Lung (tissue), 12 donors: ENCODE measurements around the gene NTN1. TPM values are rescaled to one million over a fixed set of nuclear protein-coding genes. Genes with fewer than 3 reads are reported as not detected.

Experiments used
- ATAC-seq: fragments of 200-7000 bp; cut with Tn5 transposase; one replicate; pipeline ENCODE4 v1.9.1; 2020; ENCODE audit warnings: moderate number of reproducible peaks; ENCODE audit not compliant: insufficient read depth, low FRiP score
- DNase-seq, 3 donors: peaks; one replicate each; pipeline ENCODE4 v3.0.0-alpha.2; 2013 to 2017
- H3K27ac ChIP-seq, 2 donors: one replicate each; pipeline ENCODE4 v1.5.1; 2013; ENCODE audit warnings: mild to moderate bottlenecking in 2 of 2, moderate library complexity in 2 of 2, control low read depth in 1 of 2, inconsistent platforms in 1 of 2, low read depth in 1 of 2, low read length in 1 of 2
- H3K27me3 ChIP-seq, 3 donors: one replicate each; pipeline ENCODE4 v1.5.1; 2013; ENCODE audit warnings: low read length in 2 of 3; ENCODE audit not compliant: control insufficient read depth in 3 of 3, insufficient read depth in 3 of 3
- H3K36me3 ChIP-seq, 4 donors: one replicate each; pipeline ENCODE4 v1.5.1; 2013; ENCODE audit warnings: low read length in 4 of 4, mild to moderate bottlenecking in 1 of 4, moderate library complexity in 1 of 4; ENCODE audit not compliant: control insufficient read depth in 4 of 4, insufficient read depth in 4 of 4
- H3K4me1 ChIP-seq, 5 donors: one replicate each; pipeline ENCODE4 v1.5.1; 2013; ENCODE audit warnings: low read length in 5 of 5, mild to moderate bottlenecking in 2 of 5, moderate library complexity in 1 of 5; ENCODE audit not compliant: control insufficient read depth in 5 of 5, insufficient read depth in 5 of 5
- H3K4me3 ChIP-seq: one replicate; pipeline ENCODE4 v1.5.1; 2013; ENCODE audit warnings: mild to moderate bottlenecking, control low read depth, moderate library complexity
- H3K9ac ChIP-seq, 2 donors: one replicate each; pipeline ENCODE4 v1.5.1; 2013; ENCODE audit warnings: low read length in 2 of 2, control low read depth in 1 of 2; ENCODE audit not compliant: insufficient read depth in 1 of 2
- H3K9me3 ChIP-seq, 4 donors: one replicate each; pipeline ENCODE4 v1.5.1; 2013; ENCODE audit warnings: low read length in 3 of 4, mild to moderate bottlenecking in 1 of 4, moderate library complexity in 1 of 4; ENCODE audit not compliant: control insufficient read depth in 4 of 4, insufficient read depth in 3 of 4
- CTCF ChIP-seq: IDR thresholded peaks from 2 replicates; pipeline ENCODE4 v1.5.1; 2012; ENCODE audit warnings: mild to moderate bottlenecking; ENCODE audit errors: control extremely low read depth, extremely low read depth
- WGBS, 2 donors: extraction: QIAGEN DNeasy Blood & Tissue Kit; methylation state at CpG; one replicate each; pipeline ENCODE4 v1.1.7; 2013; 5-methylcytosine and 5-hydroxymethylcytosine counted together
- polyA plus RNA-seq, 2 donors: library from polyadenylated mRNA; stranded (reverse); fragments of 200-250 nt; gene quantifications; one replicate each; pipeline ENCODE4 v1.2.1, GENCODE V29; 2013
- total RNA-seq, 2 donors: library from RNA; depleted of rRNA in 1 of 2; stranded (reverse); fragments of >200 nt in 1 of 2; gene quantifications; one replicate each; pipeline ENCODE4 v1.2.1, GENCODE V29; 2014 to 2021
- donor health status: control.
- donor health status: control.
- donor health status: Bipolar disorder and iron deficiency.
- donor health status: healthy.
- donor health status: DM: yes; HTN: yes; CAD: no.

Gene NTN1
- total and polyA plus RNA-seq, 4 donors, result 3.6 to 17.1 (median 7.8) TPM

GRCh38 chr17:9174779-9175574 lies 153.7 kb downstream of the NTN1 start:
- H3K27me3 ChIP-seq, result peaks cover 0 to 7% (median 0%) of the 10 kb centered on the region in 3 donors
- H3K27ac ChIP-seq, result no peak overlapping the region
- ATAC-seq (no peak), DNase-seq (no peak)
- no peak overlapping the region for H3K9ac ChIP-seq
- no peaks in the 10 kb centered on the region for H3K36me3 ChIP-seq
- H3K4me1 ChIP-seq, result peaks cover 0 to 6% (median 0%) of the 10 kb centered on the region in 5 donors
- TF ChIP-seq CTCF, result no peak
- 80 to 92% methylated on average over 9 of the region's 9 CpGs for WGBS, 2 donors
- peaks cover 0 to 4% (median 0%) of the 10 kb centered on the region in 4 donors for H3K9me3 ChIP-seq
- H3K4me3 ChIP-seq, result no peak overlapping the region

DNA sequence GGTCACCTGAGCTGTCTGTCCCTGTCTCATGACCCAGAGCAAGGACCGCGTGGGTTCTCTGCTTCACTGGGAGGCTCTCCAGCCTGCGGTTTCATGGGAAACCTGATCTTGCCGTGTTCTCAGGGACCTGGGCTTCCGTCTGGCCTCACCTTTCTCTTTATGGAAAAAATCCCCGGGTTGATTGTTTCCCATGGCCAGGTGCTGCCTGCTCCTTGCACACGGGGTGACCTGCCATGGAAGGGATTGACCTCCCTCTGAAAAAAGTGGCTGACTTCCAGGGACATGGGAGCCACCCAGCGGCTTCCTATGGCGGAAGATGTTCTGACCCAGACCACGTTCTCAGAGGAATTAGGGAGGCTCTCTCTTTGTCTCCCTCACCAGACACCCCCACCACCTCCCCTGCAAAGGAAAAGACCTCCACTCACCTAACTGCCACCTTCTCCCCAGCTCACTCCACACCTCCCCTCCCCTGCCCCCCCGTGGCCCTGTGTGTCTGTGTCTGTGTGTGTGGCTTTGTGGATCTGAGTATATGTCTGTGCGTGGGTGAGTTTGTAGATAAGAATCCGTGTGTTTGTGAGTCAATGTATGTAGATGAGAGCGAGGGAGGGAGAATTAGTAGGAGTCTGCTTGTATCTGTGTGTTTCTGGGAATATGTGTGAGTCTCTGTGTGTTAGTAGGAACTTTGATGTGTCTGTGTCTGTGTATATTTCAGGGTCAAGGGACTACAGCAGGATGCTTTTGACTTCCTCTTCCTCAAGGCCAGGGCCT lies 154.6 kb downstream of the NTN1 start:
- no peak for ATAC-seq
- no peak for TF ChIP-seq CTCF
- Histone ChIP-seq H3K4me1 (peaks cover 0 to 6% (median 0%) of the 10 kb centered on the region in 5 donors), H3K36me3 (no peaks in the 10 kb centered on the region), H3K9ac (no peak overlapping the region), H3K27ac (no peak overlapping the region), H3K27me3 (peaks cover 0 to 2% (median 0%) of the 10 kb centered on the region in 3 donors), H3K4me3 (no peak overlapping the region), H3K9me3 (peaks cover 0 to 4% (median 0%) of the 10 kb centered on the region in 4 donors)
- WGBS, 2 donors, result 80 to 89% methylated on average over 14 of the region's 14 CpGs
- no peak for DNase-seq

DNA sequence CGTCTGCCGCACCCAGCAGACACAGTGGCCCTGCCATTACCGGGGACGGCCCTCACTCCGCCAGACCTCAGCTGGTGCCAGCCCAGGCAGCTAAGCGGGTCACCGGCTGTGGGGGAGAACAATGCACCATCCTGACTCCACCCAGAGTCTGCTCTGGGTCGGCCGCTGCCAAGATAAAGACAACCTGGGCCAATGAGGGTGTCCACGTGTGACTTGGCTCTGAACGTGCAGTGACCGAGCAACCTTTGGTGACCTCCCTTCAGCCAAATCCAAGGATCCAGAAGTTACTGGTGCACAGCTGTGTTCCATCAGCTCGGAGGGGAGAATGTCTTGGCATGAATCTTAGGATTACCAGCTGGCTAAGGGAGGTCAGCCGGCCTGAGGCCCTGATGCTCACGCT lies 155.9 kb downstream of the NTN1 start:
- H3K4me3 ChIP-seq, result no peak overlapping the region
- H3K27ac ChIP-seq, result no peak overlapping the region
- DNase-seq, result peak; percentile 33 to 57 (median 42)

More for the DNA sequence above, 155.9 kb downstream of the NTN1 start:
- H3K36me3 ChIP-seq, result no peaks in the 10 kb centered on the region
- TF ChIP-seq CTCF, result no peak
- H3K9ac ChIP-seq, result no peak overlapping the region
- no peak for ATAC-seq
- H3K9me3 ChIP-seq, result peaks cover 0 to 4% (median 0%) of the 10 kb centered on the region in 4 donors
- no peaks in the 10 kb centered on the region for H3K27me3 ChIP-seq
- 75 to 86% methylated on average over 15 of the region's 15 CpGs for WGBS, 2 donors
- peaks cover 0 to 6% (median 0%) of the 10 kb centered on the region in 5 donors for H3K4me1 ChIP-seq
